ENCODE measurements around the gene HAAO.
"Not testable (repeated sequence)": the region's sequence is repeated elsewhere in the genome, so short reads cannot be mapped to it uniquely, and the experiment has no call there.

HAAO gene

GRCh38 chr2:42792583-42793333 is at the start of gene HAAO:
Gene HAAO (minus strand): TSS chr2:42792583. CDS start chr2:42792536, 47 bp downstream.
- DNase-seq (ENCODE audit: low read depth in 2 of 2), result peak in 1 of 2 experiments; percentile 6

GRCh38 chr2:42841344-42841743 is 49.0 kb upstream of the HAAO start:
- DNase-seq (ENCODE audit: low read depth in 2 of 2), result no peak

GRCh38 chr2:42840760-42841159 is 48.4 kb upstream of the HAAO start:
- no peak for DNase-seq (ENCODE audit: low read depth in 2 of 2)

- DNase-seq (ENCODE audit: low read depth in 2 of 2), result no peak
Measured at GRCh38 chr2:42839809-42840501, 47.6 kb upstream of the HAAO start.

- no peak for DNase-seq (ENCODE audit: low read depth in 2 of 2)
Measured at GRCh38 chr2:42838133-42838532, 45.8 kb upstream of the HAAO start.

- DNase-seq (ENCODE audit: low read depth in 2 of 2), result no peak
Measured at GRCh38 chr2:42835577-42836371, 43.4 kb upstream of the HAAO start.

- DNase-seq (ENCODE audit: low read depth in 2 of 2), result no peak
Measured at GRCh38 chr2:42834161-42834560, 41.8 kb upstream of the HAAO start.

GRCh38 chr2:42832289-42832634 is 39.9 kb upstream of the HAAO start:
- no peak for DNase-seq (ENCODE audit: low read depth in 2 of 2)

GRCh38 chr2:42831575-42832288 is 39.3 kb upstream of the HAAO start:
- DNase-seq (ENCODE audit: low read depth in 2 of 2), result not testable (repeated sequence)

- no peak for DNase-seq (ENCODE audit: low read depth in 2 of 2)
Measured at GRCh38 chr2:42830922-42831574, 38.7 kb upstream of the HAAO start.

- DNase-seq (ENCODE audit: low read depth in 2 of 2), result no peak
Measured at GRCh38 chr2:42829671-42830440, 37.5 kb upstream of the HAAO start.

GRCh38 chr2:42828487-42829425 is 36.4 kb upstream of the HAAO start:
- DNase-seq (ENCODE audit: low read depth in 2 of 2), result peak; percentile 24 to 55

- peak; percentile 57 to 84 for DNase-seq (ENCODE audit: low read depth in 2 of 2)
Measured at GRCh38 chr2:42827647-42828486, 35.5 kb upstream of the HAAO start.

- no peak for DNase-seq (ENCODE audit: low read depth in 2 of 2)
Measured at GRCh38 chr2:42826231-42826630, 33.8 kb upstream of the HAAO start.

GRCh38 chr2:42824454-42824807 is 32.0 kb upstream of the HAAO start:
- DNase-seq (ENCODE audit: low read depth in 2 of 2), result no peak

GRCh38 chr2:42823744-42824453 is 31.5 kb upstream of the HAAO start:
- no peak for DNase-seq (ENCODE audit: low read depth in 2 of 2)

- DNase-seq (ENCODE audit: low read depth in 2 of 2), result no peak
Measured at GRCh38 chr2:42819160-42819559, 26.8 kb upstream of the HAAO start.

- DNase-seq (ENCODE audit: low read depth in 2 of 2), result no peak
Measured at GRCh38 chr2:42815726-42816125, 23.3 kb upstream of the HAAO start.
